HepG2 (cell line): Measurements from ENCODE around the gene SKI.

Source experiments
- CREBL2 ChIP-seq: sonication (generic); formaldehyde crosslinking; IDR thresholded peaks from 2 replicates; pipeline ENCODE4 v1.8.1; 2023; ENCODE audit warnings: missing genetic modification reagents, mild to moderate bottlenecking, borderline replicate concordance
- CTCF ChIP-seq: sonication (generic); formaldehyde crosslinking; IDR thresholded peaks from 2 replicates; pipeline ENCODE4 v1.5.0; 2020; ENCODE audit warnings: mild to moderate bottlenecking, missing genetic modification reagents, moderate library complexity
- EHMT2 ChIP-seq: fragments of 200-600 bp; sonication (generic); IDR thresholded peaks from 2 replicates; pipeline ENCODE4 v1.7.0; 2017; ENCODE audit warnings: antibody characterized with exemption, low read depth, low read length, borderline replicate concordance
- FOXJ3 ChIP-seq: sonication (generic); formaldehyde crosslinking; IDR thresholded peaks from 2 replicates; pipeline ENCODE4 v1.4.0; 2020; ENCODE audit warnings: missing genetic modification reagents, mild to moderate bottlenecking, borderline replicate concordance
- GZF1 ChIP-seq: sonication (generic); formaldehyde crosslinking; IDR thresholded peaks from 2 replicates; pipeline ENCODE4 v1.5.1; 2020; ENCODE audit warnings: mild to moderate bottlenecking, missing genetic modification reagents
- JDP2 ChIP-seq: sonication (generic); formaldehyde crosslinking; IDR thresholded peaks from 2 replicates; pipeline ENCODE4 v1.8.1; 2022; ENCODE audit warnings: missing genetic modification reagents, borderline replicate concordance
- MAX ChIP-seq: IDR thresholded peaks from 2 replicates; pipeline ENCODE4 v1.6.1; 2012; ENCODE audit warnings: inconsistent platforms
- SMAD3 ChIP-seq: sonication (generic); formaldehyde crosslinking; IDR thresholded peaks from 2 replicates; pipeline ENCODE4 v1.4.0; 2020; ENCODE audit warnings: missing genetic modification reagents
- TF ChIP-seq, protein P1 (sequence below): sonication (generic); formaldehyde crosslinking; IDR thresholded peaks from 2 replicates; pipeline ENCODE4 v1.5.1; 2020; ENCODE audit warnings: mild to moderate bottlenecking, missing genetic modification reagents, moderate library complexity
- TF ChIP-seq, protein P2 (sequence below): sonication (generic); formaldehyde crosslinking; IDR thresholded peaks from 2 replicates; pipeline ENCODE4; 2020; ENCODE audit warnings: missing genetic modification reagents, mild to moderate bottlenecking, borderline replicate concordance

DNA sequence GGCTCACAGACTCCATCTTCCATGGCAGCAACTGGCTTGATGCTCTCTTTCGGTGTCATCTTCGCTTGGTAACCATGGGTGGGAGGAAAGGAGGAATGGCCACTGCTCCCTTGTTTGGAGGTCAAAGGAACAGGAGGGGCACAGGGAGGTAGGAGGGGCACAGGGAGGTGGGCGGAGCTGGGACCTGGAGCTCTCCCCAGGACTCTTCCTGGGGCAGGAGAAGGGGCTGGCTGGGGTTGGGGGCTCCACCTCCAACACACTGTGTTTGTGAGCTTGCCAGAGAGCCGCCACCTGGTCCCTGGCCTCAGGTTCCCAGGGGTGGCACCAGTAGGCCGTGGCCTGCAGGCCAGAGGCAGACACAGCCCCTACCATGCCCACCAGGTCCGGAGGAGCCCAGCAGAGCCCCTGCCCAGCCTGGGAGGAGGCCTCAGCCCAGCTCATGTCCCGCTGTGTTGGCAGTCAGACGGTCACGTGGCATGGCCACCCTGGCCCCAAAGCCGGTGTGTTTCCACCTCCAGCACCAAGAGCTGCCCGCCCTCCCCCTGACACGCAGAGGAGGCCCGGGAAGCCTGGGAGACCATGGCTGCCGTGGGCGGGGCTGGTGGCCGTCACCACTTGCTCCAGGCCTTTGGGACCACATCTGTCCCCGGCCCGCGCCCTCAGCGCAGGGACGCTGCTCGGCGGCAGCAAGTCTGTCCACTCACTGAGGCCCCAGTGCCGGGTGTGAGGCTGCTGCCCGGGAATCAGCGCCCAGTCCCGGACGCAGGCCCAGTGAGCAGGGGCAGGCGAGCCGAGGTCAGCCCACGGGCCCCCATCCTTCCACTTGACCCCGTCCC, 89.3 kb downstream of the SKI start:
- TF ChIP-seq EHMT2 (no peak), SMAD3 (no peak), CTCF (CRISPR knock-in tag) (no peak), GZF1 (CRISPR knock-in tag) (no peak), CREBL2 (CRISPR knock-in tag) (no peak), FOXJ3 (CRISPR knock-in tag) (no peak), JDP2 (CRISPR knock-in tag) (no peak), MAX (0 out of 2 replicates have a peak, but pooled peaks have one; percentile 9)
- TF ChIP-seq, protein P1, sequence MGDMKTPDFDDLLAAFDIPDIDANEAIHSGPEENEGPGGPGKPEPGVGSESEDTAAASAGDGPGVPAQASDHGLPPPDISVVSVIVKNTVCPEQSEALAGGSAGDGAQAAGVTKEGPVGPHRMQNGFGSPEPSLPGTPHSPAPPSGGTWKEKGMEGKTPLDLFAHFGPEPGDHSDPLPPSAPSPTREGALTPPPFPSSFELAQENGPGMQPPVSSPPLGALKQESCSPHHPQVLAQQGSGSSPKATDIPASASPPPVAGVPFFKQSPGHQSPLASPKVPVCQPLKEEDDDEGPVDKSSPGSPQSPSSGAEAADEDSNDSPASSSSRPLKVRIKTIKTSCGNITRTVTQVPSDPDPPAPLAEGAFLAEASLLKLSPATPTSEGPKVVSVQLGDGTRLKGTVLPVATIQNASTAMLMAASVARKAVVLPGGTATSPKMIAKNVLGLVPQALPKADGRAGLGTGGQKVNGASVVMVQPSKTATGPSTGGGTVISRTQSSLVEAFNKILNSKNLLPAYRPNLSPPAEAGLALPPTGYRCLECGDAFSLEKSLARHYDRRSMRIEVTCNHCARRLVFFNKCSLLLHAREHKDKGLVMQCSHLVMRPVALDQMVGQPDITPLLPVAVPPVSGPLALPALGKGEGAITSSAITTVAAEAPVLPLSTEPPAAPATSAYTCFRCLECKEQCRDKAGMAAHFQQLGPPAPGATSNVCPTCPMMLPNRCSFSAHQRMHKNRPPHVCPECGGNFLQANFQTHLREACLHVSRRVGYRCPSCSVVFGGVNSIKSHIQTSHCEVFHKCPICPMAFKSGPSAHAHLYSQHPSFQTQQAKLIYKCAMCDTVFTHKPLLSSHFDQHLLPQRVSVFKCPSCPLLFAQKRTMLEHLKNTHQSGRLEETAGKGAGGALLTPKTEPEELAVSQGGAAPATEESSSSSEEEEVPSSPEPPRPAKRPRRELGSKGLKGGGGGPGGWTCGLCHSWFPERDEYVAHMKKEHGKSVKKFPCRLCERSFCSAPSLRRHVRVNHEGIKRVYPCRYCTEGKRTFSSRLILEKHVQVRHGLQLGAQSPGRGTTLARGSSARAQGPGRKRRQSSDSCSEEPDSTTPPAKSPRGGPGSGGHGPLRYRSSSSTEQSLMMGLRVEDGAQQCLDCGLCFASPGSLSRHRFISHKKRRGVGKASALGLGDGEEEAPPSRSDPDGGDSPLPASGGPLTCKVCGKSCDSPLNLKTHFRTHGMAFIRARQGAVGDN: no peak; the same call in 1 of the 2 replicates
- TF ChIP-seq, protein P2, sequence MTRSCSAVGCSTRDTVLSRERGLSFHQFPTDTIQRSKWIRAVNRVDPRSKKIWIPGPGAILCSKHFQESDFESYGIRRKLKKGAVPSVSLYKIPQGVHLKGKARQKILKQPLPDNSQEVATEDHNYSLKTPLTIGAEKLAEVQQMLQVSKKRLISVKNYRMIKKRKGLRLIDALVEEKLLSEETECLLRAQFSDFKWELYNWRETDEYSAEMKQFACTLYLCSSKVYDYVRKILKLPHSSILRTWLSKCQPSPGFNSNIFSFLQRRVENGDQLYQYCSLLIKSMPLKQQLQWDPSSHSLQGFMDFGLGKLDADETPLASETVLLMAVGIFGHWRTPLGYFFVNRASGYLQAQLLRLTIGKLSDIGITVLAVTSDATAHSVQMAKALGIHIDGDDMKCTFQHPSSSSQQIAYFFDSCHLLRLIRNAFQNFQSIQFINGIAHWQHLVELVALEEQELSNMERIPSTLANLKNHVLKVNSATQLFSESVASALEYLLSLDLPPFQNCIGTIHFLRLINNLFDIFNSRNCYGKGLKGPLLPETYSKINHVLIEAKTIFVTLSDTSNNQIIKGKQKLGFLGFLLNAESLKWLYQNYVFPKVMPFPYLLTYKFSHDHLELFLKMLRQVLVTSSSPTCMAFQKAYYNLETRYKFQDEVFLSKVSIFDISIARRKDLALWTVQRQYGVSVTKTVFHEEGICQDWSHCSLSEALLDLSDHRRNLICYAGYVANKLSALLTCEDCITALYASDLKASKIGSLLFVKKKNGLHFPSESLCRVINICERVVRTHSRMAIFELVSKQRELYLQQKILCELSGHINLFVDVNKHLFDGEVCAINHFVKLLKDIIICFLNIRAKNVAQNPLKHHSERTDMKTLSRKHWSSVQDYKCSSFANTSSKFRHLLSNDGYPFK: no peak
